Muscle layer of duodenum (tissue), 2 donors: ENCODE measurements around the gene JUNB.

ENCODE experiments used
- H3K27ac ChIP-seq: one replicate; pipeline ENCODE4 v1.7.0; 2013; ENCODE audit warnings: mild to moderate bottlenecking, low read length
- H3K27me3 ChIP-seq: one replicate; pipeline ENCODE4 v1.7.0; 2013; ENCODE audit warnings: low read depth, mild to moderate bottlenecking, control low read depth, low read length
- H3K36me3 ChIP-seq, 2 donors: one replicate each; pipeline ENCODE4 v1.7.0; 2013; ENCODE audit warnings: low read length in 2 of 2, control low read depth in 1 of 2, mild to moderate bottlenecking in 1 of 2; ENCODE audit not compliant: insufficient read depth in 2 of 2, control insufficient read depth in 1 of 2
- H3K4me1 ChIP-seq, 2 donors: one replicate each; pipeline ENCODE4 v1.7.0; 2013; ENCODE audit warnings: low read length in 2 of 2, mild to moderate bottlenecking in 2 of 2, control low read depth in 1 of 2, moderate library complexity in 1 of 2; ENCODE audit not compliant: insufficient read depth in 2 of 2, control insufficient read depth in 1 of 2
- H3K4me3 ChIP-seq, 2 donors: one replicate each; pipeline ENCODE4 v1.7.0; 2013; ENCODE audit warnings: low read length in 2 of 2, low read depth in 1 of 2, mild to moderate bottlenecking in 1 of 2
- H3K9me3 ChIP-seq, 2 donors: one replicate each; pipeline ENCODE4 v1.7.0; 2013; ENCODE audit warnings: low read length in 2 of 2, control low read depth in 1 of 2, mild to moderate bottlenecking in 1 of 2; ENCODE audit not compliant: control insufficient read depth in 1 of 2
- donor health status: healthy.

JUNB gene

DNA sequence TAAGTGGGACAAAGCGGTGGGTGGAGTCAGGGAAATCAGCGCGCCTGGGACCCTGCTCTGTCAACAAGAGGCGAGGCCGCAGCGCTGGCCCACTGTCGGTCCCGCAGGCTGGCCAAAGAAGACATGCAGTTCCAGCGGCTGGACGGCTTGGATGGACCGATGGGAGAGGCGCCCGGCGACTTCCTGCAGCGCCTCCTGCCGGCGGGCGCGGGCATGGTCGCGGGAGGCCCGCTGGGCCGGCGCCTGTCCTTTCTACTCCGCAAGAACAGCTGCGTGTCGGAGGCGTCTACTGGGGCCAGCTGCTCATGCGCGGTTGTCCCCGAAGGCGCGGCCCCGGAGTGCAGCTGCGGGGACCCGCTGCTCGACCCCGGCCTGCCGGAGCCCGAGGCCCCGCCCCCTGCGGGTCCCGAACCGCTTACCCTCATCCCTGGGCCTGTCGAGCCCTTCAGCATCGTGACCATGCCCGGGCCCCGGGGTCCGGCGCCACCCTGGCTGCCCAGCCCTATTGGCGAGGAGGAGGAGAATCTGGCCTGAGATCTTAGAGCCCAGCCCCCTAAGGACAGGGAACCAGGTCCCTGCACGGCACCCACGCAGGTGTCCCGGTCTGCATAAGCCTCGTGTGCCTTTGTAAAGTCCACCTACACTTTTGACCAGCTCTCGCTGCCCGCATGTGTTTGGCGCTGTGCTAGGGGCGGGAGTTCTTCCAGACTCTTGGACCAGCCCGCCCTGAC is 33.6 kb upstream of the JUNB start:
- Histone ChIP-seq H3K27me3 (peaks cover 6% of the 10 kb centered on the region), H3K4me3 (peak overlapping the region in 1 of 2 donors; percentile 55), H3K27ac (no peak overlapping the region), H3K9me3 (no peaks in the 10 kb centered on the region), H3K4me1 (peaks cover 0 to 4% of the 10 kb centered on the region in 2 donors), H3K36me3 (no peaks in the 10 kb centered on the region)

DNA sequence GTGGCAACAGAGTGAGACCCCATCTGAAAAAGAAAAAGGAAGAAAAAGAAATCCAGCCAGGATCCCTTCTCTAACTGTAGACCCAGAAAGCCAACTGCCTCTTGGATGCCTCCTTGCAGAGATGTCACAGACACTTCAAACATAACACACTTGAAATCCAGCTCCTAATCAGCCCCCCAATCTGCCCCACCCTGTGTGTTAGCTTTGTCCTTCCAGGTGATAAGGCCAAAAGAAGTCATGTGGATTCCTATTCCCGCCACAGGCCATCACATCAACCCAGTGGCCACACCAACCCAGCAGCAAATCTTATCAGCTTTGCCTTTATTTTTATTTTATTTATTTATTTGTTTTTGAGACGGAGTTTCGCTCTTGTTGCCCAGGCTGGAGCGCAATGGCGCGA is 31.6 kb upstream of the JUNB start:
- Histone ChIP-seq H3K27ac (no peak overlapping the region), H3K27me3 (no peaks in the 10 kb centered on the region), H3K4me1 (peaks cover 0 to 4% of the 10 kb centered on the region in 2 donors), H3K9me3 (no peaks in the 10 kb centered on the region), H3K4me3 (no peak overlapping the region), H3K36me3 (peaks cover 0 to 13% of the 10 kb centered on the region in 2 donors)

DNA sequence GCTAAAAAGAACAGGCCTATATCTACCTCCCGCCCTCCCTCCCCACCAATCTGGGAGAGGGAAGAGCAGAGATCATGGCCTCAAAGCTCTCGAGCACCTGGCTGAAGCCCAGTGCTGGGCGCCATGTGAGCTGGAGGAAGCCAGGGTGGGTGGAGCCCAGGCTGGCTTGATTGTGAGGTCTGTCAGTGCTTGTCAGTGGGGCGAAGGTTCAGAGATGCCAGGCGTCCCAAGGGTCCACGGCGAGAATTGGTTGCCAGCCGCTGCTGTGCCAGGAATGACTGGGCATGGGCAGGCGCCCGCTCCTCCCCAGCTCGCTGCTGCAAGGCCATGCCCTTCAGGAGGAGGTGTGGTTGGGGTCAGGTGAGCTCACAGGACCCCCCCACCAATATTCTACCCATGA is 28.2 kb upstream of the JUNB start:
- no peak overlapping the region for H3K27ac ChIP-seq
- H3K36me3 ChIP-seq = peaks cover 0 to 29% of the 10 kb centered on the region in 2 donors
- no peaks in the 10 kb centered on the region for H3K27me3 ChIP-seq
- H3K4me3 ChIP-seq = no peak overlapping the region
- H3K4me1 ChIP-seq = no peaks in the 10 kb centered on the region
- no peaks in the 10 kb centered on the region for H3K9me3 ChIP-seq

DNA sequence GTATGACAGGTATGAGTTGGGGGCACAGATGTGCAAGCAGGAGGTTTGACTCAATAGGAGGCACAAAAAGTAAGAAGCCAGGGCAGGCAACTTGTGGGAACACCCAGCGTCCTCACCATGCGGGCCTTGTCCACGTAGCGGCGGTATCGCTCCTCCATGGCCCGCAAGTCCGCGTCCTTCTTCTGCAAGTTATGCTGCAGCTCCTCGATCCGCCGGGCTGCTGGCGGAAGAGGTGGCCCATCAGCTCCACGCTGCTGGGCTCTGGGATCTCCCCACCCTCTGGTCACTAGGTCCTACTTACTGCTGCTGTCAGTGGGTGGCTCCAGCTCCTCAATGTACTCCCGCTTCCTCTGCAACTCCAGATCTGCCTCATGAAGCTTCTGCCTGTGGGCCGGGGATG is 26.6 kb upstream of the JUNB start:
- no peaks in the 10 kb centered on the region for H3K4me1 ChIP-seq
- H3K36me3 ChIP-seq = peaks cover 0 to 34% of the 10 kb centered on the region in 2 donors
- H3K4me3 ChIP-seq = no peak overlapping the region
- no peak overlapping the region for H3K27ac ChIP-seq
- H3K27me3 ChIP-seq = no peaks in the 10 kb centered on the region
- no peaks in the 10 kb centered on the region for H3K9me3 ChIP-seq

DNA sequence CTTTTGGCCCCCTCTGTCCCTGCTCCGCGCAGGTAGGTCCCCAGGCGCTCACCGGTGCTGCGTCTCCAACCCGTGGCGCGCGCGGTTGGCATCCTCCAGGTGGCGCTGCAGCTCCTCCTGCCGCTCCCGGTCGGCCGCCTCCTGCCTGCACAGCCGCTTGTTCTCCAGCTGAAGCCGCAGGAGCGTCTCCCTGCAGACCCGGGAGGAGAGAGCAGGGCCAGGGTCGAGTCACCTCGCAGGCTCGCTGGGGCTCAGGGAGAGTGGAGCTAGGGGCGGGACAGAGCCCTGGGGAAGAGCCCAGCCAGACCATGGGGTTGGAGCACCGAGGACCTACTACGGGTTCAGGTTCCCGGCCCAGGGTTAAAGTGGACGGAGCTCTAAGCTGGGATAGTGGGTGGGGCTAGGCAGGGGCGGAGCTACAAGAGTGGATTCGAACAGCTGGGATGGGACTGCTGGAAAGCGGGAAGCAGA is 25.2 kb upstream of the JUNB start:
- H3K9me3 ChIP-seq = no peaks in the 10 kb centered on the region
- H3K27me3 ChIP-seq = no peaks in the 10 kb centered on the region
- H3K36me3 ChIP-seq = peaks cover 0 to 38% of the 10 kb centered on the region in 2 donors
- no peak overlapping the region for H3K27ac ChIP-seq
- no peaks in the 10 kb centered on the region for H3K4me1 ChIP-seq
- H3K4me3 ChIP-seq = peak overlapping the region in 1 of 2 donors; percentile 61

DNA sequence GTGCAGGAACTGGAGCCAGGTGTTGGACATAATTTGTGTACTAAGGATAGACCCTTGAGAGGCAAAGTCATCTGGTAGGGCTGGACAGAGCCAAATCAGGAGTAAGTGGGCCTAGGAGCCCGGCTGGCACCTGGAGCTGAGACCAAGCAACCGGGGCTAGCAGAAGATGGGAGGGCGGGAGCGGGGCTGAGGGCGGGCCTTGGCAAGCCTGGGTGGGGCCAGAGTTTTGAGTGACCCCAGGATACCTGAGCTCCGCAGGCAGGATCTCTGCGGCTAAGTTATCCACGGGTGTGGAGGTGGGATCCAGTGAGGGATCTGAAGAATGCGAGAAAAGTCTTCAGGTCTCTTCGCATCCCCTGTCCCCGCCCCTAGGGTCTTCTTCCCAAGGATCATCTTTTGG is 24.1 kb upstream of the JUNB start:
- no peaks in the 10 kb centered on the region for H3K27me3 ChIP-seq
- H3K36me3 ChIP-seq = peaks cover 0 to 38% of the 10 kb centered on the region in 2 donors
- H3K9me3 ChIP-seq = no peaks in the 10 kb centered on the region
- H3K4me3 ChIP-seq = no peak overlapping the region
- H3K27ac ChIP-seq = no peak overlapping the region
- H3K4me1 ChIP-seq = no peaks in the 10 kb centered on the region

DNA sequence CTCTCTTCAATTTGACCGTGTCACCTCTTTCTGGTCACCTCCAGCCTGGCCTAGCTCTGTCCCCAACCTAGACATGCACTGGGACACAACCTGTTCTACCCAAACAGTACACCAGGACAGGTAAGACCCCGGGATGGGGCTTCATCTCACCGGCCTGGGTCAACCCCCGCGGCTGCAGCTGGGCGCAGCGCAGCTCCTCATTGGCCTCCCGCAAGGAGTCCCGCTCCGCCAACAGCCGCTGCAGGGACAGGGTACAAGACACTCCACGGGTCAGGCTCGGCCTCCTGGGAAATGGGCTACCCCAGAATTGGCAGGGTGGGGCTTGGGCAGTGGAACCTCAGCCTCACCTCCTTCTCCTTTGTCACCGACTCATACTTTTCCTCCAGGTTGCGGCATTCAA is 23.6 kb upstream of the JUNB start:
- H3K9me3 ChIP-seq = no peaks in the 10 kb centered on the region
- H3K27ac ChIP-seq = no peak overlapping the region
- H3K36me3 ChIP-seq = peaks cover 0 to 38% of the 10 kb centered on the region in 2 donors
- no peak overlapping the region for H3K4me3 ChIP-seq
- no peaks in the 10 kb centered on the region for H3K27me3 ChIP-seq
- no peaks in the 10 kb centered on the region for H3K4me1 ChIP-seq

DNA sequence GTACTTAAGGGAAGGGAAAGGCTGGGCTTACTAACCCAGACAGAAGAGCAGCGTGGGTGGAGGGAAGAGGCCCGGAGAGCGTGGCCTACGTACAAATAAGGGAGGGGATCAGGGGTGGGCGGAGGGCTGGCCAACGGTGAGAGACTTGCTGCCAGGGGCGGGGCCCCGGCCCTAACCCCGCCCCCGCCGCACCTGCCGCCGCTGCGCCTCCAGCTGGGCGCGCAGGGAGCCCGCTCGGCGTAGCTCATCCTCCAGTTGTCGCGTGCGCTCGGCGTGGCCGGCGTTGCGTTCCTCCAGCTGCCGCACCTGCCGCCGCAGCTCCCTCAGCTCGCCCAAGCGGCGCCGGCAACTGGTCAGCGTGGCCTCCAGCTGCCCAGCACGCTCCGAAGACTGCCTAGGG is 21.6 kb upstream of the JUNB start:
- Histone ChIP-seq H3K9me3 (no peaks in the 10 kb centered on the region), H3K27ac (no peak overlapping the region), H3K4me3 (no peak overlapping the region), H3K36me3 (peaks cover 0 to 25% of the 10 kb centered on the region in 2 donors), H3K4me1 (no peaks in the 10 kb centered on the region), H3K27me3 (no peaks in the 10 kb centered on the region)

DNA sequence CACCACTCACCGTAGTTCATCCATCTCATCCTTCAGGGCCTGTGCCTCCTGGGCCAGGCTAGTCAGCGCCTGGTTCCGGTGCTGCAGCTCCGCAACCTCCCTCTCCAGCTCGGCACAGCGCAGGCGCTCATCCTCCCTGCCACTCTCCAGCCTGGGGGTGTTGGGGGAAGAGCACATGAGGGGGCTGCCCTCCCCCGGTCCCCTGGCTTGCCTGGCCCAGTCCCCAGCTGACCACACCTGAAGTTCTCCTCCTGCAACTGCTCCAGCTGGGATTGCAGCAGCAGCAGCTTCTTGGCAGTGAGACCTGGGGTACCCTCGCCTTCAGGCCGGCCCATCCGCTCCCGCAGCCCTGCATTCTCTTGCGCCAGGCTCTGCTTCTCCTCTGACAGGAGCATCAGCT is 20.4 kb upstream of the JUNB start:
- Histone ChIP-seq H3K27ac (no peak overlapping the region), H3K4me1 (peaks cover 0 to 5% of the 10 kb centered on the region in 2 donors), H3K27me3 (no peaks in the 10 kb centered on the region), H3K36me3 (peaks cover 0 to 20% of the 10 kb centered on the region in 2 donors), H3K9me3 (no peaks in the 10 kb centered on the region), H3K4me3 (no peak overlapping the region)

DNA sequence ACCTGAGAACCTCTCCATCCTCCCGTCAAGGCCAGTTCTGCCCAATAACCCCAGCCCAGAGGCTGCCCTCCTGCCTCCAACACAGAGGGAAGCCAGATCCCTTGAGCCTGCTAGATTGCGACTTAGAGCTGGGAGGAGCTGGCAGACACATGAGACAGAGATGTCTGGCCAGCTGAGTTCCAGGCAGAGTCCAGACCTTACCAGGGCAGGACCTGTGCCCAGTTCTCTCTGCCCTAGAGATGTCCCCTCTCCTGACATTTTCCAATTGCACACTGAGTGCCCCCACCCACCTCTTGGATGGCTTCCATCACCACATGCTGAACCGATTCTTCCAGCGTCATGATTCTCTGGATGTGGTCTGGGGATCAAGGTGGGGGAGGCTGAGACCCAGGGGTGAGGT is 19.0 kb upstream of the JUNB start:
- H3K4me3 ChIP-seq = no peak overlapping the region
- peaks cover 0 to 7% of the 10 kb centered on the region in 2 donors for H3K4me1 ChIP-seq
- no peaks in the 10 kb centered on the region for H3K27me3 ChIP-seq
- H3K9me3 ChIP-seq = no peaks in the 10 kb centered on the region
- peaks cover 0 to 15% of the 10 kb centered on the region in 2 donors for H3K36me3 ChIP-seq
- no peak overlapping the region for H3K27ac ChIP-seq

DNA sequence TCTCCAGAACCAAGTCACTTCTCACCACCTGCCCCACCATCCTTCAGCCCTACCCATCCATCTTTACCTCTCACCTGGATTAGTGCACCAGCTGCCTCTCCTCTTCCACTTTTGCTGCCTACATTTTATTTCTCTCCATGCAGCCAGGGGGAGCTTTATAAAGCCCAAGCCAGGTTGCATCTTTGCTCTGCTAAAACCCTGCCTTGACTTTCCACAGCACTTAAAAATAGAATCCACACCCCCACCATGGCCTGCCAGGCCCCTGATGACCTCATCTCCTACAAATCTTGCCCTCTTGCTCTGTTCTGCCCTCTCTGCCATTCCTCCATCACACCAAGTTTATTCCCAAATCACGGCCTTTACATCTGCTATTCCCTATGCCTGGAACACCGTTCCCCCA is 17.7 kb upstream of the JUNB start:
- H3K36me3 ChIP-seq = peaks cover 0 to 9% of the 10 kb centered on the region in 2 donors
- H3K27ac ChIP-seq = no peak overlapping the region
- H3K27me3 ChIP-seq = no peaks in the 10 kb centered on the region
- no peak overlapping the region for H3K4me3 ChIP-seq
- H3K9me3 ChIP-seq = no peaks in the 10 kb centered on the region
- H3K4me1 ChIP-seq = peaks cover 2 to 10% of the 10 kb centered on the region in 2 donors
